Measurements from ENCODE around the gene MAP3K12.

DNA sequence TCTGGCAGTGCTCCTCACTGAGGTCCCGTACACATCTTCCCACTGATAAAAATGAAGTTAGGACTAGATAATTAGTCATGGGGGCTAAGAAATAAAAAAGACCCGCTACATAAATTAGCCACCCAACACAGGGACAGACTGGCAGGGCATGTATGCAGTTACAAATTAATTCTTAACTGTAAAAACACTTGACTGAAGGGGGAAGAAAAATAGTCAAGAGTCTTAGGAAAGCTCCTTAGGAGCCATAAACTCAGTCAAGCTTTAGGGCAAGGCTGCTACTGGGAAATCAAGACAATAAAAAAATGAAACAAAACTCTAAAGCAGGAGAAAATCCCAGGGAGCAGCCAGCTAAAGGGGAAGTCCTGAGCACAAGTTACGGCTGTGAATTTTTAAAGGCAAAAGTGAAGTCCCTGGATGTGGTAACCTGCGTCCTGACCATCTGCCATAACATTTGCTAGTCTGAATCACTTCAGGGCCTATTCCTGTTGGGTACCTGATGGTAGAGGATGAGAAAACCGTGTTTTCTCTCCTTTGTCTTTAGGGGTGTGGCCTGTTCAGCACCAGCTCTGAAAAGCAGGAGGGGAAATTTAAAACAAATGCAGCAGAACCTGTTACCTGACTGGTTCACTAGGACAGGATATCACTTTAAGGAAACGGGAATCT, 15.5 kb upstream of the MAP3K12 start:
- TF ChIP-seq YY1 (IDR thresholded peaks at IDR 0.05; ENCODE audit: insufficient read depth, insufficient read length) (no peak), ZNF274 (IDR thresholded peaks at IDR 0.05; ENCODE audit: low read depth, low read length) (no peak), SUZ12 (IDR thresholded peaks at IDR 0.05; ENCODE audit: extremely low read depth, insufficient read depth, insufficient read length) (no peak)
